ENCODE results near the gene OBSCN.

OBSCN gene

GRCh38 chr1:228381356-228381755 is 173.5 kb downstream of the OBSCN start:
- DNase-seq (ENCODE audit: low spot score): no peak

- DNase-seq (ENCODE audit: low spot score): no peak
Measured at GRCh38 chr1:228383773-228384172, 175.9 kb downstream of the OBSCN start.

- DNase-seq (ENCODE audit: low spot score): no peak
Measured at GRCh38 chr1:228385232-228385631, 177.4 kb downstream of the OBSCN start.

- no peak for DNase-seq (ENCODE audit: low spot score)
Measured at GRCh38 chr1:228387321-228387720, 179.5 kb downstream of the OBSCN start.

GRCh38 chr1:228390649-228391048 is 182.8 kb downstream of the OBSCN start:
- no peak for DNase-seq (ENCODE audit: low spot score)

GRCh38 chr1:228391411-228392020 is 183.7 kb downstream of the OBSCN start:
- no peak for DNase-seq (ENCODE audit: low spot score)

- DNase-seq (ENCODE audit: low spot score): no peak
Measured at GRCh38 chr1:228392111-228392936, 184.5 kb downstream of the OBSCN start.

- DNase-seq (ENCODE audit: low spot score): peak; percentile 54
Measured at GRCh38 chr1:228393268-228393701, 185.4 kb downstream of the OBSCN start.

- DNase-seq (ENCODE audit: low spot score): no peak
Measured at GRCh38 chr1:228393811-228394570, 186.1 kb downstream of the OBSCN start.

GRCh38 chr1:228394571-228395394 is 186.9 kb downstream of the OBSCN start:
- peak; percentile 1 for DNase-seq (ENCODE audit: low spot score)

- peak; percentile 2 for DNase-seq (ENCODE audit: low spot score)
Measured at GRCh38 chr1:228396770-228397662, 189.2 kb downstream of the OBSCN start.

GRCh38 chr1:228397966-228398365 is 190.1 kb downstream of the OBSCN start:
- DNase-seq (ENCODE audit: low spot score): no peak

GRCh38 chr1:228398741-228399461 is 191.1 kb downstream of the OBSCN start:
- no peak for DNase-seq (ENCODE audit: low spot score)

GRCh38 chr1:228399531-228400236 is 191.8 kb downstream of the OBSCN start:
- DNase-seq (ENCODE audit: low spot score): no peak

GRCh38 chr1:228400237-228400651 is 192.4 kb downstream of the OBSCN start:
- DNase-seq (ENCODE audit: low spot score): peak; percentile 4

- DNase-seq (ENCODE audit: low spot score): no peak
Measured at GRCh38 chr1:228400692-228401454, 193.0 kb downstream of the OBSCN start.

GRCh38 chr1:228401782-228402640 is 194.2 kb downstream of the OBSCN start:
- no peak for DNase-seq (ENCODE audit: low spot score)

- DNase-seq (ENCODE audit: low spot score): no peak
Measured at GRCh38 chr1:228402641-228403025, 194.8 kb downstream of the OBSCN start.

Measured in iPS-NIHi11 (cell line).